B cell (primary cell): ENCODE data around the gene GGN. TPM values are rescaled to one million over a fixed set of nuclear protein-coding genes. Genes with fewer than 3 reads are reported as not detected.
A peak's percentile ranks its signal among the peaks of the same experiment; 100 is the strongest.

Experiments used
- ATAC-seq: fragments of 200-7000 bp; cut with Tn5 transposase; one replicate; pipeline ENCODE4 v1.10.0; 2021; ENCODE audit warnings: low read depth, mild to moderate bottlenecking, moderate number of reproducible peaks, moderate library complexity
- CTCF ChIA-PET: fragments of 350-600 bp; sonication (Branson Sonifier 250); formaldehyde crosslinking; loops from one replicate; lab custom pipeline; 2021; ENCODE audit warnings: antibody characterized with exemption, inconsistent platforms; lab: Charles Lee
- POLR2A ChIA-PET: fragments of 350-600 bp; sonication (Branson Sonifier 250); formaldehyde crosslinking; loops from one replicate; lab custom pipeline; 2021; ENCODE audit warnings: antibody characterized with exemption; lab: Charles Lee
- DNase-seq: peaks from one replicate; pipeline ENCODE4 v3.0.0; 2013
- H2AFZ ChIP-seq: 2 replicates; pipeline ENCODE4 v1.6.1; 2012; ENCODE audit warnings: mild to moderate bottlenecking, low read depth, low read length; ENCODE audit not compliant: insufficient read depth, poor library complexity, severe bottlenecking
- H3K27ac ChIP-seq, 2 donors: 1 replicate in 1 of 2; 2 replicates in 1 of 2; pipeline ENCODE4 v1.5.1; 2012 to 2013; ENCODE audit warnings: low read length in 2 of 2, mild to moderate bottlenecking in 2 of 2, moderate library complexity in 1 of 2
- H3K27me3 ChIP-seq, 4 experiments: fragments of 200-600 bp in 1 of 4; sonication (generic) in 1 of 4; replicated peaks in 1 of 4; 1 replicate in 2 of 4; 2 replicates in 2 of 4; pipeline versions ENCODE4 v1.6.1 to v1.7.0; 2013 to 2016; ENCODE audit warnings: low read length in 3 of 4, mild to moderate bottlenecking in 2 of 4, mixed read lengths in 1 of 4, moderate library complexity in 1 of 4; ENCODE audit not compliant: insufficient read depth in 4 of 4, control insufficient read depth in 3 of 4; ENCODE audit errors: control extremely low read depth in 1 of 4
- H3K36me3 ChIP-seq, 2 experiments: replicated peaks in 1 of 2; 1 replicate in 1 of 2; 2 replicates in 1 of 2; pipeline versions ENCODE4 v1.6.1 to v1.7.1; 2013; ENCODE audit warnings: low read length in 1 of 2; ENCODE audit not compliant: insufficient read depth in 2 of 2, control insufficient read depth in 1 of 2; ENCODE audit errors: control extremely low read depth in 1 of 2, extremely low read depth in 1 of 2
- H3K4me1 ChIP-seq, 2 donors: fragments of 200-600 bp in 1 of 2; sonication (generic) in 1 of 2; 1 replicate in 1 of 2; 2 replicates in 1 of 2; pipeline versions ENCODE4 v1.5.1 to v1.6.1; 2013 to 2017; ENCODE audit warnings: low read length in 2 of 2; ENCODE audit not compliant: control insufficient read depth in 2 of 2, insufficient read depth in 2 of 2
- H3K4me2 ChIP-seq: replicated peaks from 2 replicates; pipeline ENCODE3; 2012; ENCODE audit warnings: mild to moderate bottlenecking, low read depth, low read length; ENCODE audit not compliant: poor library complexity, severe bottlenecking
- H3K4me3 ChIP-seq, 5 experiments: fragments of 200-600 bp in 1 of 5; sonication (generic) in 1 of 5; 1 replicate in 3 of 5; 2 replicates in 2 of 5; pipeline versions ENCODE4 v1.5.1 to v1.7.0; 2011 to 2016; ENCODE audit warnings: low read length in 4 of 5, mild to moderate bottlenecking in 4 of 5, low read depth in 2 of 5, control low read depth in 1 of 5, moderate library complexity in 1 of 5; ENCODE audit not compliant: insufficient read depth in 1 of 5; ENCODE audit errors: control extremely low read depth in 1 of 5, extremely low read depth in 1 of 5
- H3K79me2 ChIP-seq: fragments of 200-600 bp; sonication (generic); one replicate; pipeline ENCODE4 v1.6.0; 2016; ENCODE audit warnings: low read length; ENCODE audit not compliant: control insufficient read depth, insufficient read depth
- H3K9ac ChIP-seq: fragments of 200-600 bp; sonication (generic); 2 replicates; pipeline ENCODE4 v1.6.1; 2017; ENCODE audit warnings: mild to moderate bottlenecking, low read length, moderate library complexity
- H3K9me3 ChIP-seq, 3 donors: one replicate each; pipeline versions ENCODE4 v1.6.1 to v1.7.1; 2013; ENCODE audit warnings: low read length in 2 of 3; ENCODE audit not compliant: control insufficient read depth in 2 of 3, insufficient read depth in 1 of 3; ENCODE audit errors: control extremely low read depth in 1 of 3
- H4K20me1 ChIP-seq: 2 replicates; pipeline ENCODE4 v1.6.0; 2012; ENCODE audit warnings: mild to moderate bottlenecking, low read length; ENCODE audit not compliant: insufficient read depth, control insufficient read depth, poor library complexity, severe bottlenecking
- H3K27ac Mint-ChIP-seq: one replicate; pipeline ENCODE4 v1.8.0; 2021; ENCODE audit warnings: mixed read lengths
- H3K27me3 Mint-ChIP-seq: one replicate; pipeline ENCODE4 v1.8.0; 2021; ENCODE audit warnings: mixed read lengths
- H3K4me1 Mint-ChIP-seq: one replicate; pipeline ENCODE4 v1.8.0; 2021; ENCODE audit warnings: mixed read lengths
- H3K4me3 Mint-ChIP-seq: one replicate; pipeline ENCODE4 v1.8.0; 2021; ENCODE audit warnings: mixed read lengths
- H3K9me3 Mint-ChIP-seq: one replicate; pipeline ENCODE4 v1.8.0; 2022; ENCODE audit warnings: mixed read lengths; ENCODE audit not compliant: insufficient read depth
- CTCF ChIP-seq: fragments of 200-600 bp; IDR thresholded peaks from one replicate; pipeline ENCODE4 v1.8.0; 2022; ENCODE audit warnings: antibody characterized with exemption, mild to moderate bottlenecking
- EZH2 ChIP-seq: IDR thresholded peaks from 2 replicates; pipeline ENCODE4 v1.6.1; 2012; ENCODE audit warnings: borderline replicate concordance, low read depth, mild to moderate bottlenecking, moderate library complexity, low read length; ENCODE audit not compliant: insufficient read depth, poor library complexity, severe bottlenecking
- WGBS: methylation state at CpG from one replicate; pipeline ENCODE4 v1.1.5; 2013; ENCODE audit warnings: missing lambda C conversion rate; ENCODE audit not compliant: insufficient coverage; 5-methylcytosine and 5-hydroxymethylcytosine counted together
- intact Hi-C: fragments of 100-400 bp; cut with micrococcal nuclease; formaldehyde crosslinking; loops from one replicate; pipeline ENCODE4 v1.10.0; 2022
- polyA plus RNA-seq: library from polyadenylated mRNA; depleted of rRNA; stranded (reverse); fragments of >200 nt; gene quantifications from 2 replicates; pipeline ENCODE4 v1.2.3, GENCODE V29; 2012
- total RNA-seq, 2 donors: library from RNA; stranded (reverse); fragments of 120-200 nt in 1 of 2; gene quantifications; 1 replicate in 1 of 2; 2 replicates in 1 of 2; pipeline versions ENCODE4 v1.2.3 to v1.2.4, GENCODE V29; 2013 to 2022

The GGN gene
- total and polyA plus RNA-seq, 2 donors (not counting 1 experiment from before 2014, with no cell fraction given): 0.34 TPM; not detected in 1

DNA sequence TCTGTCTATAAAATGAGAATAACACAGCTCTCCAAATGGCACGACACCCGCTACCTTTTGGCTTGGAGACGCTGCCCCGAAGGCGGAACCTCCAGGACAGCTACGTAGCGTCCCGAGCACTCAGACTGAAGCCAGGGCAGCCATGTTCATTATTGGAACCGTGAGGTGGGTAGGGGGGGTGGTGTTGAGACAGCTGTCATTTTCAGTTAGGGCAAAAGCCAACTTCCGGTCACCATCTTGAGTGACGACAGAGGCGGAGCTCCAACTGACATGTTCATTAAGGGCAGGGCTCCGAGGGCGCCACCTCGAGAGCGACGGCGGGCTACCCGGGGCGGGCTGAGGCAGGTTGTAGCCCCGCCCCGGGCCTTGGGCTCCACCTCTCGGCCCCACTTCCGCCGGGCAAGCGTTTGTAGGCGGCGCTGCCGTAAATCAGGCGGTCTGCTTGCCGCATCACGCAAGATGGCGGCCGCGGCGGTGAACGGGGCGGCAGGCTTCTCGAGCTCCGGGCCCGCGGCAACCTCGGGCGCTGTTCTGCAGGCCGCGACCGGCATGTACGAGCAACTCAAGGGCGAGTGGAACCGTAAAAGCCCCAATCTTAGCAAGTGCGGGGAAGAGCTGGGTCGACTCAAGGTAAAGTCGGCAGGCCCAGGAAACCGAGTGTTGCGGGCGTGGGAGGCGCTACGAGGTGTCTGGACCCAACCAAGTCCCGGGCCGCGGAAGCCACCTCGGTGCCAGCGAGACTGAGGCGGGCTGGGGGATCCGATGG is 13.3 kb downstream of the GGN start, which contains the start of gene PSMD8:
Gene PSMD8, plus strand, starts transcription at position 240 of the 766 bp plus-strand sequence. Its CDS starts 31 bp downstream, at position 271.
- TF ChIP-seq CTCF (peak; percentile 18), EZH2 (no peak)
- H3K4me1 Mint-ChIP-seq: peaks cover 26% of the 10 kb centered on the region
- Histone ChIP-seq H3K36me3 (peaks cover 0 to 17% of the 10 kb centered on the region in 2 experiments), H3K27ac (peak within 1 kb of the TSS; percentile 88 to 90), H3K9me3 (no peaks in the 10 kb centered on the region), H3K4me1 (peaks cover 17 to 26% of the 10 kb centered on the region in 2 donors), H3K9ac (peak within 1 kb of the TSS; percentile 80), H3K4me2 (peak within 1 kb of the TSS; percentile 93), H3K27me3 (peaks cover 0 to 12% (median 0%) of the 10 kb centered on the region in 4 experiments), H3K79me2 (peaks cover 40% of the 10 kb centered on the region), H4K20me1 (peaks cover 46% of the 10 kb centered on the region), H3K4me3 (peak within 1 kb of the TSS; percentile 69 to 92 (median 80)), H2AFZ (peak within 1 kb of the TSS; percentile 90)
- ChIA-PET CTCF (interaction anchor here (0.6 to 2.3 kb wide), 24 partner anchors 12 to 559 kb away, joined by 3 to 27 read pairs (median 4); partner anchors contain the start of genes ACTN4, CATSPERG, FAM98C and MRPS12), POLR2A (interaction anchor here (0.5 to 1.5 kb wide), 15 partner anchors 12 to 1883 kb away, joined by 3 to 14 read pairs (median 5); partner anchors contain the start of genes CATSPERG, EIF3K, FAM98C and GGN)
- peak; percentile 97 for ATAC-seq
- peak; percentile 100 for DNase-seq
- H3K27ac Mint-ChIP-seq: peak within 1 kb of the TSS; percentile 96
- WGBS: under 1% methylated on average over 65 of the region's 65 CpGs
- H3K9me3 Mint-ChIP-seq: no peaks in the 10 kb centered on the region
- peak within 1 kb of the TSS; percentile 93 for H3K4me3 Mint-ChIP-seq
- peaks cover 7% of the 10 kb centered on the region for H3K27me3 Mint-ChIP-seq
- intact Hi-C loops: loop anchor here (1.0 to 2.0 kb wide), 12 partner anchors 13 to 1040 kb away; partner anchors contain the start of genes ACTN4, EIF3K, FAM98C and NFKBIB
